CD4-positive, alpha-beta T cell (primary cell): Measurements from ENCODE around the gene OPCML. TPM values are rescaled to one million over a fixed set of nuclear protein-coding genes. Genes with fewer than 3 reads are reported as not detected.

Experiments
- ATAC-seq: fragments of 200-7000 bp; cut with Tn5 transposase; one replicate; pipeline ENCODE4 v1.10.0; 2022; ENCODE audit warnings: mild to moderate bottlenecking; ENCODE audit not compliant: poor library complexity
- CTCF ChIA-PET: fragments of 350-600 bp; sonication (Branson Sonifier 250); formaldehyde crosslinking; loops from one replicate; lab custom pipeline; 2021; ENCODE audit warnings: antibody characterized with exemption, inconsistent platforms; lab: Charles Lee
- POLR2A ChIA-PET: fragments of 350-600 bp; sonication (Branson Sonifier 250); formaldehyde crosslinking; loops from one replicate; lab custom pipeline; 2021; ENCODE audit warnings: antibody characterized with exemption, inconsistent platforms; lab: Charles Lee
- DNase-seq, 14 experiments: peaks; one replicate each; pipeline ENCODE4 v3.0.0-alpha.2; 2013 to 2020; ENCODE audit warnings: mixed read lengths in 2 of 14
- H3K27ac ChIP-seq, 2 donors: one replicate each; pipeline versions ENCODE4 v1.5.1 to v1.7.0; 2013; ENCODE audit warnings: low read length in 2 of 2, low read depth in 1 of 2, mild to moderate bottlenecking in 1 of 2
- H3K27me3 ChIP-seq, 2 experiments: 1 replicate in 1 of 2; 2 replicates in 1 of 2; pipeline versions ENCODE4 v1.6.1 to v1.7.0; 2013; ENCODE audit warnings: low read length in 2 of 2, control low read depth in 1 of 2, mild to moderate bottlenecking in 1 of 2, moderate library complexity in 1 of 2; ENCODE audit not compliant: insufficient read depth in 2 of 2, control insufficient read depth in 1 of 2
- H3K36me3 ChIP-seq: one replicate; pipeline ENCODE4 v1.6.1; 2013; ENCODE audit warnings: low read length, control low read depth; ENCODE audit not compliant: insufficient read depth
- H3K4me1 ChIP-seq: one replicate; pipeline ENCODE4 v1.6.1; 2013; ENCODE audit warnings: low read length, control low read depth; ENCODE audit not compliant: insufficient read depth
- H3K4me3 ChIP-seq: one replicate; pipeline ENCODE4 v1.5.1; 2013; ENCODE audit warnings: mild to moderate bottlenecking, low read length, moderate library complexity
- H3K9me3 ChIP-seq, 2 experiments: 1 replicate in 1 of 2; 2 replicates in 1 of 2; pipeline versions ENCODE4 v1.6.1 to v1.7.0; 2013; ENCODE audit warnings: low read length in 2 of 2, mild to moderate bottlenecking in 2 of 2, control low read depth in 1 of 2, moderate library complexity in 1 of 2; ENCODE audit not compliant: control insufficient read depth in 1 of 2, insufficient read depth in 1 of 2
- H3K27ac Mint-ChIP-seq: one replicate; pipeline ENCODE4 v1.8.0; 2020; ENCODE audit warnings: mixed read lengths
- H3K27me3 Mint-ChIP-seq: one replicate; pipeline ENCODE4 v1.8.0; 2021; ENCODE audit warnings: mixed read lengths
- H3K36me3 Mint-ChIP-seq: one replicate; pipeline ENCODE4 v1.8.0; 2021; ENCODE audit warnings: low read depth, mixed read lengths
- H3K4me1 Mint-ChIP-seq: one replicate; pipeline ENCODE4 v1.8.0; 2021; ENCODE audit warnings: low read depth, mixed read lengths
- H3K4me3 Mint-ChIP-seq: one replicate; pipeline ENCODE4 v1.8.0; 2020; ENCODE audit warnings: mild to moderate bottlenecking, mixed read lengths
- H3K9me3 Mint-ChIP-seq: one replicate; pipeline ENCODE4 v1.8.0; 2020; ENCODE audit warnings: mixed read lengths
- intact Hi-C, 2 experiments: fragments of 100-400 bp; cut with DNase I in 1 of 2; cut with micrococcal nuclease in 1 of 2; formaldehyde crosslinking; loops; one replicate each; pipeline versions ENCODE4 v1.15.1 to v1.9.0; 2023 to 2025; cut with DNase I, micrococcal nuclease
- total RNA-seq, 174 experiments: library from RNA in 2 of 174; stranded (reverse) in 2 of 174; gene quantifications; one replicate each; pipeline ENCODE4 v1.2.3 and lab custom pipeline; 2021 to 2026
- TF ChIP-seq, protein P1 (sequence below): fragments of 200-600 bp; IDR thresholded peaks from one replicate; pipeline ENCODE4 v1.8.0; 2022; ENCODE audit warnings: antibody characterized with exemption, mild to moderate bottlenecking

Gene OPCML
- total RNA-seq, 2 experiments from 2014 or later: not detected

- H3K4me1 Mint-ChIP-seq: no peaks in the 10 kb centered on the region
- ATAC-seq: no peak
- H3K27me3 ChIP-seq: no peaks in the 10 kb centered on the region
- TF ChIP-seq, protein P1, sequence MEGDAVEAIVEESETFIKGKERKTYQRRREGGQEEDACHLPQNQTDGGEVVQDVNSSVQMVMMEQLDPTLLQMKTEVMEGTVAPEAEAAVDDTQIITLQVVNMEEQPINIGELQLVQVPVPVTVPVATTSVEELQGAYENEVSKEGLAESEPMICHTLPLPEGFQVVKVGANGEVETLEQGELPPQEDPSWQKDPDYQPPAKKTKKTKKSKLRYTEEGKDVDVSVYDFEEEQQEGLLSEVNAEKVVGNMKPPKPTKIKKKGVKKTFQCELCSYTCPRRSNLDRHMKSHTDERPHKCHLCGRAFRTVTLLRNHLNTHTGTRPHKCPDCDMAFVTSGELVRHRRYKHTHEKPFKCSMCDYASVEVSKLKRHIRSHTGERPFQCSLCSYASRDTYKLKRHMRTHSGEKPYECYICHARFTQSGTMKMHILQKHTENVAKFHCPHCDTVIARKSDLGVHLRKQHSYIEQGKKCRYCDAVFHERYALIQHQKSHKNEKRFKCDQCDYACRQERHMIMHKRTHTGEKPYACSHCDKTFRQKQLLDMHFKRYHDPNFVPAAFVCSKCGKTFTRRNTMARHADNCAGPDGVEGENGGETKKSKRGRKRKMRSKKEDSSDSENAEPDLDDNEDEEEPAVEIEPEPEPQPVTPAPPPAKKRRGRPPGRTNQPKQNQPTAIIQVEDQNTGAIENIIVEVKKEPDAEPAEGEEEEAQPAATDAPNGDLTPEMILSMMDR: no peak
- no peaks in the 10 kb centered on the region for H3K4me1 ChIP-seq
- H3K9me3 Mint-ChIP-seq: no peaks in the 10 kb centered on the region
- H3K27me3 Mint-ChIP-seq: peaks cover 4% of the 10 kb centered on the region
- intact Hi-C loops: no loop called here
- H3K27ac Mint-ChIP-seq: no peak overlapping the region
- H3K36me3 Mint-ChIP-seq: no peaks in the 10 kb centered on the region
- DNase-seq: no peak
- H3K27ac ChIP-seq: no peak overlapping the region
- H3K4me3 ChIP-seq: no peak overlapping the region
- no peak overlapping the region for H3K4me3 Mint-ChIP-seq
- CTCF ChIA-PET: no interaction called here
- no peaks in the 10 kb centered on the region for H3K36me3 ChIP-seq
- POLR2A ChIA-PET: no interaction called here
- H3K9me3 ChIP-seq: no peaks in the 10 kb centered on the region
Measured at GRCh38 chr11:132822276-132822675, 710.0 kb downstream of the OPCML start.

GRCh38 chr11:132821499-132821898 is 710.8 kb downstream of the OPCML start:
- no peaks in the 10 kb centered on the region for H3K9me3 ChIP-seq
- POLR2A ChIA-PET: no interaction called here
- no peak overlapping the region for H3K27ac ChIP-seq
- Mint-ChIP-seq H3K4me1 (no peaks in the 10 kb centered on the region), H3K9me3 (no peaks in the 10 kb centered on the region), H3K27ac (no peak overlapping the region), H3K4me3 (no peak overlapping the region), H3K27me3 (peaks cover 6% of the 10 kb centered on the region), H3K36me3 (no peaks in the 10 kb centered on the region)
- H3K27me3 ChIP-seq: no peaks in the 10 kb centered on the region
- DNase-seq: no peak
- intact Hi-C loops: no loop called here
- TF ChIP-seq, protein P1: no peak
- no peaks in the 10 kb centered on the region for H3K36me3 ChIP-seq
- ATAC-seq: no peak
- no peak overlapping the region for H3K4me3 ChIP-seq
- CTCF ChIA-PET: no interaction called here
- H3K4me1 ChIP-seq: no peaks in the 10 kb centered on the region

DNA sequence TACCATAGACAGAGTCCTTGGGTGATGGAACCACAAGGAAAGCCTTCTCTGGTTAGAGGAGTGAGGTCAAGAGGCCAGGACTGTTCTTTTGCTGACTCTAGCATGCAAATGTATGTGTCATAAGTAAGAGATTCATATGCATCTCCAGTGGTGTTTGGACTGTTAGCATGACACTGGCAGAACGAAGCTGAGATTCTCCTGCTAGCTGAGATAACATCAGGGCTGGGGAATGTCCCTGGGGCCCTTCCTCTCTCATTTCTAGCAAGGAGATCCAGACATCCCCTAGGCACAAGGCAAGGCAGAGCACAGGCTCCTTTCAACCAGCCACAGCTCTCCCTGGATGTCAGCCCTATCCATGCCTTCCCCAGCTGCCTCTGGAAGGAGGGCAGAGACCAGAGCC is 711.3 kb downstream of the OPCML start:
- TF ChIP-seq, protein P1: no peak
- H3K27ac ChIP-seq: no peak overlapping the region
- intact Hi-C loops: no loop called here
- ATAC-seq: no peak
- peaks cover 5% of the 10 kb centered on the region for H3K27me3 Mint-ChIP-seq
- no peaks in the 10 kb centered on the region for H3K9me3 Mint-ChIP-seq
- POLR2A ChIA-PET: no interaction called here
- H3K4me1 Mint-ChIP-seq: no peaks in the 10 kb centered on the region
- no peaks in the 10 kb centered on the region for H3K36me3 ChIP-seq
- H3K9me3 ChIP-seq: no peaks in the 10 kb centered on the region
- no peak for DNase-seq
- H3K4me3 Mint-ChIP-seq: no peak overlapping the region
- H3K36me3 Mint-ChIP-seq: no peaks in the 10 kb centered on the region
- H3K27ac Mint-ChIP-seq: no peak overlapping the region
- H3K4me1 ChIP-seq: no peaks in the 10 kb centered on the region
- no peaks in the 10 kb centered on the region for H3K27me3 ChIP-seq
- CTCF ChIA-PET: no interaction called here
- no peak overlapping the region for H3K4me3 ChIP-seq
